ENCODE results near the gene LRIG2. TPM values are rescaled to one million over a fixed set of nuclear protein-coding genes. Genes with fewer than 3 reads are reported as not detected.
"Not testable (repeated sequence)": the region's sequence is repeated elsewhere in the genome, so short reads cannot be mapped to it uniquely, and the experiment has no call there.

The LRIG2 gene
- total RNA-seq, 1 experiment from 2014 or later, result 14.8 TPM

DNA sequence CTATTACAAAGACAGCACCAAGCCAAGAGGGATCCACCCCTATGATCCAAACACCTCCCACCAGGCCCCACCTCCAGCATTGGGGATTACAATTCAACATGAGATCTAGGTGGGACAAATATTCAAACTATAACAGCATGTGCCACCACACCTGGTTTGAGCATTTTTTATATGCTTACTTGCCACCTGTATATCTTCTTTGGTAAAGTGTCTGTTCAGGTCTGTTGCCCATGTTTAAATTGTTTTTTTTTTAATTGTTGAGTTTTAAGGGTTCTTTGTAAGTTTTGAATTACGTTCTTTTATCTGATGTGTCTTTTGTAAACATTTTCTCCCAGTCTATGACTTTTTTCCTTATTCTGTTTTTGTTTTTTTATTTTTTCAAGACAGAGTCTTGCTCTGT lies 83.4 kb downstream of the LRIG2 start:
- Histone ChIP-seq H3K4me1 (ENCODE audit: insufficient read depth, low read length, poor library complexity, severe bottlenecking) (no peaks in the 10 kb centered on the region), H3K27ac (ENCODE audit: low read depth, low read length, poor library complexity, severe bottlenecking) (no peak overlapping the region), H3K27me3 (replicated peaks; ENCODE audit: insufficient read depth, low read depth, low read length, poor library complexity) (peaks cover 6% of the 10 kb centered on the region), H3K36me3 (ENCODE audit: insufficient read depth, low read length, poor library complexity, severe bottlenecking) (no peaks in the 10 kb centered on the region), H3K9me3 (ENCODE audit: low read depth, low read length, poor library complexity, severe bottlenecking) (peaks cover 17% of the 10 kb centered on the region), H3K4me3 (ENCODE audit: low read depth, low read length, poor library complexity, severe bottlenecking) (no peak overlapping the region)
- ChIA-PET CTCF (no interaction called here), POLR2A (ENCODE audit: low non-redundant PET) (no interaction called here)
- intact Hi-C loops (cut with micrococcal nuclease; ENCODE audit: unreplicated experiment), result no loop called here
- BruUV-seq (replicated peaks), result no TSS peak
- TF ChIP-seq EZH2 (IDR thresholded peaks at IDR 0.05; ENCODE audit: borderline replicate concordance, low read depth, low read length, poor library complexity, severe bottlenecking), result no peak
- TF ChIP-seq, protein P1, sequence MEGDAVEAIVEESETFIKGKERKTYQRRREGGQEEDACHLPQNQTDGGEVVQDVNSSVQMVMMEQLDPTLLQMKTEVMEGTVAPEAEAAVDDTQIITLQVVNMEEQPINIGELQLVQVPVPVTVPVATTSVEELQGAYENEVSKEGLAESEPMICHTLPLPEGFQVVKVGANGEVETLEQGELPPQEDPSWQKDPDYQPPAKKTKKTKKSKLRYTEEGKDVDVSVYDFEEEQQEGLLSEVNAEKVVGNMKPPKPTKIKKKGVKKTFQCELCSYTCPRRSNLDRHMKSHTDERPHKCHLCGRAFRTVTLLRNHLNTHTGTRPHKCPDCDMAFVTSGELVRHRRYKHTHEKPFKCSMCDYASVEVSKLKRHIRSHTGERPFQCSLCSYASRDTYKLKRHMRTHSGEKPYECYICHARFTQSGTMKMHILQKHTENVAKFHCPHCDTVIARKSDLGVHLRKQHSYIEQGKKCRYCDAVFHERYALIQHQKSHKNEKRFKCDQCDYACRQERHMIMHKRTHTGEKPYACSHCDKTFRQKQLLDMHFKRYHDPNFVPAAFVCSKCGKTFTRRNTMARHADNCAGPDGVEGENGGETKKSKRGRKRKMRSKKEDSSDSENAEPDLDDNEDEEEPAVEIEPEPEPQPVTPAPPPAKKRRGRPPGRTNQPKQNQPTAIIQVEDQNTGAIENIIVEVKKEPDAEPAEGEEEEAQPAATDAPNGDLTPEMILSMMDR (conservative IDR thresholded peaks at IDR 0.05; ENCODE audit: low read depth, low read length), result no peak
- DNase-seq (ENCODE audit: low spot score), result no peak

DNA sequence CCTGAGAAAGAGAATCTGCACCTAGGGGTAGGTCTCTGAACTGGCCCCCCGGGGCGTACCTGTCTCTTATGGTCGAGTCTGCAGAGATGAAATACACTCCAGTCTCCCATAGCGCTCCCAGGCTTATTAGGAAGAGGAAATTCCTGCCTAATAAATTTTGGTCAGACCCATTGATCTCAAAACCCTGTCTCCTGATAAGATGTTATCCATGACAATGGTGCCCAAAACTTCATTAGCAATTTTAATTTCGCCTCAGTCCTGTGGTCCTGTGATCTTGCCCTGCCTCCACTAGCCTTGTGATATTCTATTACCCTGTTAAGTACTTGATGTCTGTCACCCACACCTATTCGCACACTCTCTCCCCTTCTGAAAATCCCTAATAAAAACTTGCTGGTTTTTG lies 85.7 kb downstream of the LRIG2 start:
- H3K36me3 ChIP-seq (ENCODE audit: insufficient read depth, low read length, poor library complexity, severe bottlenecking); intact Hi-C loops (cut with micrococcal nuclease; ENCODE audit: unreplicated experiment); DNase-seq (ENCODE audit: low spot score); POLR2A ChIA-PET (ENCODE audit: low non-redundant PET); CTCF ChIA-PET; H3K27ac ChIP-seq (ENCODE audit: low read depth, low read length, poor library complexity, severe bottlenecking); H3K4me1 ChIP-seq (ENCODE audit: insufficient read depth, low read length, poor library complexity, severe bottlenecking); H3K4me3 ChIP-seq (ENCODE audit: low read depth, low read length, poor library complexity, severe bottlenecking); H3K27me3 ChIP-seq (replicated peaks; ENCODE audit: insufficient read depth, low read depth, low read length, poor library complexity); BruUV-seq (replicated peaks): not testable (repeated sequence)
- H3K9me3 ChIP-seq (ENCODE audit: low read depth, low read length, poor library complexity, severe bottlenecking), result peaks cover 17% of the 10 kb centered on the region

DNA sequence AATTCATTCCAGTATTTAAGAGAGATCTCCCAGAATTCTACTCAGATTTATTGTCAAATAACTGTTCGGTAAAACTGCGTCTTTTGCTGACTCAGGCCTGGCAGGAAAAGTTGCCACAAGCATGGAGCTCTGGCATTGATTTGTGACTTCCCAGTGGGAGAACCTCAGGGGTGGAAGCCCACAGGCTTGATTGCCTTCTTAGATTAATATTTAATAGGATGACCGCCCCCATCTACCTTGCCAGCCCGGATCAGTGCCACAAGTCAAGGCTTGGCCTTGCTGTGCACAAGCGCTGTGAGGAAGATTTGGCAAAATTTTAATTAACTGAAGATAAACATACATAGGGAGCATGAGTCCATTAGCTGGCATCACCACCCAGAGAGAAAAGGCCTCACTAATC lies 93.5 kb downstream of the LRIG2 start:
- intact Hi-C loops (cut with micrococcal nuclease; ENCODE audit: unreplicated experiment), result no loop called here
- BruUV-seq (replicated peaks), result no TSS peak
- H3K27me3 ChIP-seq (replicated peaks; ENCODE audit: insufficient read depth, low read depth, low read length, poor library complexity), result peaks cover 1% of the 10 kb centered on the region
- CTCF ChIA-PET, result no interaction called here
- H3K9me3 ChIP-seq (ENCODE audit: low read depth, low read length, poor library complexity, severe bottlenecking), result no peaks in the 10 kb centered on the region
- H3K4me1 ChIP-seq (ENCODE audit: insufficient read depth, low read length, poor library complexity, severe bottlenecking), result no peaks in the 10 kb centered on the region
- no peak overlapping the region for H3K4me3 ChIP-seq (ENCODE audit: low read depth, low read length, poor library complexity, severe bottlenecking)
- TF ChIP-seq EZH2 (IDR thresholded peaks at IDR 0.05; ENCODE audit: borderline replicate concordance, low read depth, low read length, poor library complexity, severe bottlenecking), result no peak
- TF ChIP-seq, protein P1 (conservative IDR thresholded peaks at IDR 0.05; ENCODE audit: low read depth, low read length), result no peak
- H3K36me3 ChIP-seq (ENCODE audit: insufficient read depth, low read length, poor library complexity, severe bottlenecking), result no peaks in the 10 kb centered on the region
- H3K27ac ChIP-seq (ENCODE audit: low read depth, low read length, poor library complexity, severe bottlenecking), result no peak overlapping the region
- POLR2A ChIA-PET (ENCODE audit: low non-redundant PET), result no interaction called here
- DNase-seq (ENCODE audit: low spot score), result no peak

DNA sequence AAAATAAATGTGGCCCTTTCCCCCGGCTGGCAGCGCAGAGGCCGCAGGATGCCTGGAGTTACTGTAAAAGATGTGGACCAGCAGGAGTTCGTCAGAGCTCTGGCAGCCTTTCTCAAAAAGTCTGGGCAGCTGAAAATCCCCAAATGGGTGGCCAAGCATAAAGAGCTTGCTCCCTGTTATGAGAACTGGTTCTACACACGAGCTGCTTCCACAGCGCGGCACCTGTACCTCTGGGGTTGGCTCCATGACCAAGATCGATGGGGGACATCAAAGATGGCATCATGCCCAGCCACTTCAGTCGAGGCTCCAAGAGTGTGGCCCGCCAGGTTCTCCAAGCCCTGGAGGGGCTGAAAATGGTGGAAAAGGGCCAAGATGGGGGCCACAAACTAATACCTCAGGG lies 95.9 kb downstream of the LRIG2 start:
- TF ChIP-seq, protein P1 (conservative IDR thresholded peaks at IDR 0.05; ENCODE audit: low read depth, low read length), result no peak
- H3K36me3 ChIP-seq (ENCODE audit: insufficient read depth, low read length, poor library complexity, severe bottlenecking), result no peaks in the 10 kb centered on the region
- POLR2A ChIA-PET (ENCODE audit: low non-redundant PET), result no interaction called here
- H3K27ac ChIP-seq (ENCODE audit: low read depth, low read length, poor library complexity, severe bottlenecking), result no peak overlapping the region
- H3K27me3 ChIP-seq (replicated peaks; ENCODE audit: insufficient read depth, low read depth, low read length, poor library complexity), result no peaks in the 10 kb centered on the region
- no peaks in the 10 kb centered on the region for H3K9me3 ChIP-seq (ENCODE audit: low read depth, low read length, poor library complexity, severe bottlenecking)
- CTCF ChIA-PET, result no interaction called here
- H3K4me3 ChIP-seq (ENCODE audit: low read depth, low read length, poor library complexity, severe bottlenecking), result no peak overlapping the region
- H3K4me1 ChIP-seq (ENCODE audit: insufficient read depth, low read length, poor library complexity, severe bottlenecking), result no peaks in the 10 kb centered on the region
- DNase-seq (ENCODE audit: low spot score), result no peak
- intact Hi-C loops (cut with micrococcal nuclease; ENCODE audit: unreplicated experiment), result no loop called here
- BruUV-seq (replicated peaks), result no TSS peak

All from A673 (cell line).